H1 (cell line): Measurements from ENCODE around the gene SMYD4. TPM values are rescaled to one million over a fixed set of nuclear protein-coding genes. Genes with fewer than 3 reads are reported as not detected.

Experiments
- BACH1 ChIP-seq: IDR thresholded peaks from 2 replicates; pipeline ENCODE4 v1.6.1; 2012; ENCODE audit warnings: low read length, improper control_type of control experiment
- GABPA ChIP-seq: IDR thresholded peaks from 2 replicates; pipeline ENCODE4 v1.6.1; 2011; ENCODE audit warnings: mild to moderate bottlenecking, low read length, moderate library complexity, borderline replicate concordance; ENCODE audit not compliant: insufficient read depth
- NANOG ChIP-seq: IDR thresholded peaks from 2 replicates; pipeline ENCODE4 v1.6.1; 2011; ENCODE audit warnings: low read length, low read depth, mild to moderate bottlenecking, inconsistent platforms; ENCODE audit not compliant: insufficient read depth, poor library complexity, severe bottlenecking
- TCF12 ChIP-seq: IDR thresholded peaks from 2 replicates; pipeline ENCODE4 v1.6.1; 2011; ENCODE audit warnings: low read depth, mild to moderate bottlenecking, low read length
- polyA plus RNA-seq, 7 experiments: library from polyadenylated mRNA; depleted of rRNA in 3 of 7; stranded (reverse) in 5 of 7; unstranded in 2 of 7; fragments of >200 nt in 5 of 7; fragments of 200-250 nt in 2 of 7; gene quantifications; 1 replicate in 5 of 7; 2 replicates in 1 of 7; 4 replicates in 1 of 7; pipeline versions ENCODE4 v1.2.1 to v1.2.3, GENCODE V29; 2011 to 2013; ENCODE audit warnings: missing spikeins in 2 of 7, mixed read lengths in 2 of 7
- total RNA-seq: library from RNA; stranded (reverse); fragmentation: NEBNext Ultra II Directional; extraction: Animal tissue kit (Norgen Biotek cat#: 25700); gene quantifications from 2 replicates; pipeline ENCODE4 v1.2.1, GENCODE V29; 2021

The SMYD4 gene
- total and polyA plus RNA-seq, 2 of the 8 experiments (the other 6 are each of a cell fraction or from before 2014, with no cell fraction given): 10.5 to 23.4 TPM

- TF ChIP-seq NANOG (no peak), GABPA (no peak), TCF12 (no peak), BACH1 (no peak)
Observed at GRCh38 chr17:1783271-1783670, 46.4 kb downstream of the SMYD4 start (continued).
